Muscle of leg (tissue), 11 donors: ENCODE results near the gene OSBPL9. TPM values are rescaled to one million over a fixed set of nuclear protein-coding genes. Genes with fewer than 3 reads are reported as not detected.

Experiments
- DNase-seq: peaks from one replicate; pipeline ENCODE4 v3.0.0; 2013
- H3K27ac ChIP-seq: one replicate; pipeline ENCODE4 v1.5.1; 2013; ENCODE audit warnings: mild to moderate bottlenecking, low read length, control low read depth
- H3K27me3 ChIP-seq: one replicate; pipeline ENCODE4 v1.6.1; 2013; ENCODE audit warnings: low read length; ENCODE audit not compliant: control insufficient read depth, insufficient read depth
- H3K36me3 ChIP-seq: one replicate; pipeline ENCODE4 v1.6.1; 2013; ENCODE audit warnings: low read length; ENCODE audit not compliant: control insufficient read depth, insufficient read depth
- H3K4me1 ChIP-seq: one replicate; pipeline ENCODE4 v1.6.1; 2013; ENCODE audit warnings: low read length; ENCODE audit not compliant: control insufficient read depth, insufficient read depth
- H3K4me3 ChIP-seq: one replicate; pipeline ENCODE4 v1.5.1; 2013; ENCODE audit warnings: low read length, control low read depth
- H3K9me3 ChIP-seq: replicated peaks from 2 replicates; pipeline ENCODE4 v1.6.1; 2013; ENCODE audit warnings: low read depth, low read length; ENCODE audit not compliant: control insufficient read depth
- WGBS: methylation state at CpG from one replicate; pipeline ENCODE4 v1.1.5; 2013; ENCODE audit warnings: missing lambda C conversion rate; ENCODE audit not compliant: insufficient coverage; 5-methylcytosine and 5-hydroxymethylcytosine counted together
- polyA plus RNA-seq, 8 donors: library from polyadenylated mRNA; unstranded; fragments of 120-200 nt; gene quantifications; one replicate each; pipeline versions ENCODE4 v1.2.1 to v1.2.3, GENCODE V29; 2013; ENCODE audit warnings: inconsistent platforms in 1 of 8, low replicate concordance in 1 of 8; ENCODE audit not compliant: insufficient read length in 8 of 8, insufficient read depth in 1 of 8
- total RNA-seq: library from RNA; stranded (reverse); fragments of 120-200 nt; gene quantifications from one replicate; pipeline ENCODE4 v1.2.4, GENCODE V29; 2013

OSBPL9 gene
- total and polyA plus RNA-seq, 9 donors, result 51.0 to 74.5 (median 61.1) TPM

DNA sequence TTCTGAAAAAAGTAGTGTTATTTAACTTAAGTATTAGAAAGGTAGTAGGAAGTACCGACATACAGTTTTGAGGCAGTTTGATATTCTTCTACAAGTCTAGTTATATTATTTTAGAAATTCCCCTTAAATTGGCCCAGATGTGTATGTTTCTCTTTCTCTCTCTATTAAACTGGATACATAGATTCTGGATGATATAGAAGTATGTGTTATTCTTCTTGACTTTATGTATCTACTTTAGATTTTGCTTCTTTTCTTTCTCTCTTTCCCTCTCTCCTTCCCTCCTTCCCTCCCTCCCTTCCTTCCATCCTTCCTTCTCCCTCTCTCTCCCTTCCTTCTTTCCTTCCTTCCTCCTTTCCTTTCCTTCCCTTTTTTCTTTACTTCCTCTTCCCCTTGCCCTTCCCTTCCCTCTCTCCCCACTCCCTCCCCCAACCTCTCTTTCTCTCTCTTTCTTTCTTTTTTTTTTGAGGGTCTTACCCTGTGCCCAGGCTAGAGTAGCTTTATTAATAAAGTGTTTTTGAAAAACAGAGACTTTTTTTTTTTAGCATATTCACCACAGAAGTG, 124.3 kb downstream of the OSBPL9 start:
- Histone ChIP-seq H3K27ac (no peak overlapping the region), H3K4me1 (no peaks in the 10 kb centered on the region), H3K27me3 (no peaks in the 10 kb centered on the region), H3K9me3 (no peaks in the 10 kb centered on the region), H3K4me3 (no peak overlapping the region), H3K36me3 (no peaks in the 10 kb centered on the region)
- WGBS, result no CpG with 5 or more reads among the region's 1 CpG
- no peak for DNase-seq

DNA sequence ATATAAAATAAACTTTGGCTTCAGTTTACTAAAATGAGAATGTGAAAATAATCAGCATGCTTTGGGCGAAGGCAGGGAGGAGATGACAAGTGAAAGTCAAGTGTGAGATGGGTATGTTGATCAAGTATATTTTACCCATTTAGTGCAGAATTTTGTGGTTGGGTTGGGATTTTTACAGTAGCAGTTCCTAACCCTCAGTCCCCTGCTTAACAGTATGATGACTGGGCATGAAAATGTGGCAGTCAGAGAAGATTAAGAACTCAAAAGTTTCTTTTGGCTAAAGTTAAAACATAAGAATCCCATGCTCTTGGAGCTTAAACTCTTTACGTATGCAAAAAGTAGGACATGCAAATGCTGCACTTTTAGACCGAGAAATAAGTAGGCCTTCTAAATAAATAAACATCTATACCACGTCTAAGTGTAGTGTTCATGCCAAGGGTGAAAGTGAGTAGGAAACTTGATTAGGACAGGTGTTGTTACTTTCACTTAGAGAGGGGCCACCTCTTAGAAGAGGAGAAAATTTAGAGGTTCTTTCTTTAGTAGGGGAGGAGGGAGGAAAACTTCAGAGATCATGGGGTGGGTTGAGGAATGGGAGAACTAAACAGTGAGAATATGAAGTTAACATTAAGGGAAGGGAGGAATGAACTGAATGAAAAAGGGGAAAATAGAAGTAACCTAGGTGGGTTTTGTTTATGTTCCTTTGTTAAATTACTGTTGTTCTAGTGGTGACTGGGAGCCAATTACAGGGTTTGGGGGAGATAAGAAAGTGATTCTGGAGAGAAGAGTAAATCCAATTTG, 127.8 kb downstream of the OSBPL9 start:
- WGBS, result no CpG with 5 or more reads among the region's 4 CpGs

DNA sequence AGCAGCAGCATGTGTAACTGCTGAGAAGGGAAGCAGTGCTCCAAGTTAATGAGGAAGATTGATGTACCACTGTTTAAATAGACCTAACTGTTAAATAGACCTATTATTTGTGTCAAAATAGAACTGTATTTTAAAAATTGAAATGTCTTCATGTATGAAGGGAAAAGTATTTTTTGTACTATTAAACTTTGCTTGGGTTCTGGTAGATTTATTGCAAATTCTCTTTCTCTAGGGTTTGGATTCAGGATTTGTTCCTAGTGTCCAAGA, 128.3 kb downstream of the OSBPL9 start:
- Histone ChIP-seq H3K27ac (no peak overlapping the region), H3K4me1 (no peaks in the 10 kb centered on the region), H3K4me3 (no peak overlapping the region), H3K27me3 (no peaks in the 10 kb centered on the region), H3K36me3 (peaks cover 5% of the 10 kb centered on the region), H3K9me3 (no peaks in the 10 kb centered on the region)
- no peak for DNase-seq

More for the DNA sequence above, 127.8 kb downstream of the OSBPL9 start:
- Histone ChIP-seq H3K9me3 (no peaks in the 10 kb centered on the region), H3K4me1 (no peaks in the 10 kb centered on the region), H3K36me3 (peaks cover 5% of the 10 kb centered on the region), H3K27me3 (no peaks in the 10 kb centered on the region), H3K4me3 (no peak overlapping the region), H3K27ac (no peak overlapping the region)
- no peak for DNase-seq

DNA sequence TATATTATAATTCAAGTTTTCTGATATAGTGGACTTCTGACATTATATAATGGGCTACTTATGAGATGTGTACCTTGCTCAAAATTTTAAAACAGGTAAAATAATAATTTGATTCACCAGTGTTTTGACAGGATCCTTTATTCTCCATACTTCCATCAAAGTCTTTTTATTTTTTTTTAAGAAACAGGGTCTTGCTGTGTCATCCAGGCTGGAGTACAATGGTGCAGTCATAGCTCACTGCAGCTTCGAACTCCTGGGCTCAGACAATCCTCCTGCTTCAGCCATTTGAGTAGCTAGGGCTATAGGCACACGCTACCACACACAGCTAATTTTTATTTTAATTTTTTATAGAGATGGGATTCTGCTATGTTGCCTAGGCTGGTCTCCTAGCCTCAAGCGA, 132.3 kb downstream of the OSBPL9 start:
- H3K9me3 ChIP-seq, result no peaks in the 10 kb centered on the region
- no peak overlapping the region for H3K4me3 ChIP-seq
- no peaks in the 10 kb centered on the region for H3K4me1 ChIP-seq
- H3K36me3 ChIP-seq, result peaks cover 13% of the 10 kb centered on the region
- no peaks in the 10 kb centered on the region for H3K27me3 ChIP-seq
- no CpG with 5 or more reads among the region's 3 CpGs for WGBS
- H3K27ac ChIP-seq, result no peak overlapping the region
- no peak for DNase-seq

DNA sequence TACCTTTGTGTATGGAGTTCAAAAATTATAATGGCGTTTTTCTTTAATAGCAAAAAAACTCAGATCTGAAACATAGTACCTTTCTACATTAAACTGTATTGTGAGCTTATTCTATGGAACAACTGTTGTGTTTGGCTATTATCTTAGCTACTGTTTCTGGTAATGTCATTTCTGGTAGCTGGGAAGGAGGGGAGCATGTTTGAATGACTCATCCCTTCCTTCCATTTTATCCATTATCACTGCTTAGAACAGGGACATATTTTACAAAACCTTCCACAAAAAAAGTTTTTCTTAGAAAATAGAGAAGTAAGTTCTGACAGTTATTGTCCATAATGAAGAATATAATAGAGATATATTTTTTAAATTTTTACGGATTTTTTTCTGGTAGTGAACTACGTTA, 133.3 kb downstream of the OSBPL9 start:
- WGBS, result no CpG with 5 or more reads among the region's 3 CpGs

DNA sequence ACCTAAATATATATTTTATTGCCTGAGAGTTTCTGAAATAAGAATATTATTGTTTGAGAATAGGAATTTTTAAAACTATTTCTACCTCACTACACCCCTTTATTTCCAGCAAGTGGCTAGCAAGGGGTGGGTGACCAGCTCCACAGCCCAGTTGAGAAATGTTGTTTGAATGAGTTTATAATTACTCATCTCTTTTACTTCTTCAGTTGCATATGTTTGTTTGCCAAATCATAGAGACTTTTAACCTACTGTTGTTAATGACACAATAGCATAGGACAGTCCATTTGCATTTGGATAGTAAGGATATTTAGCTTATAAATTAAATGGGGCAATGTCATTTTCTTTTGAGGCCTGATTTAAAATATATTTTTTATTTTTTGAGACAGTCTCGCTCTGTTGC, 133.8 kb downstream of the OSBPL9 start:
- Histone ChIP-seq H3K36me3 (peaks cover 17% of the 10 kb centered on the region), H3K4me1 (no peaks in the 10 kb centered on the region), H3K27ac (no peak overlapping the region), H3K27me3 (no peaks in the 10 kb centered on the region), H3K4me3 (no peak overlapping the region), H3K9me3 (no peaks in the 10 kb centered on the region)
- WGBS, result 86% methylated on average over 1 of the region's 1 CpG
- no peak for DNase-seq

More for the DNA sequence above, 133.3 kb downstream of the OSBPL9 start:
- H3K9me3 ChIP-seq, result no peaks in the 10 kb centered on the region
- DNase-seq, result peak; percentile 79
- H3K27ac ChIP-seq, result no peak overlapping the region
- H3K27me3 ChIP-seq, result no peaks in the 10 kb centered on the region
- H3K4me3 ChIP-seq, result no peak overlapping the region
- H3K4me1 ChIP-seq, result no peaks in the 10 kb centered on the region
- peaks cover 13% of the 10 kb centered on the region for H3K36me3 ChIP-seq

DNA sequence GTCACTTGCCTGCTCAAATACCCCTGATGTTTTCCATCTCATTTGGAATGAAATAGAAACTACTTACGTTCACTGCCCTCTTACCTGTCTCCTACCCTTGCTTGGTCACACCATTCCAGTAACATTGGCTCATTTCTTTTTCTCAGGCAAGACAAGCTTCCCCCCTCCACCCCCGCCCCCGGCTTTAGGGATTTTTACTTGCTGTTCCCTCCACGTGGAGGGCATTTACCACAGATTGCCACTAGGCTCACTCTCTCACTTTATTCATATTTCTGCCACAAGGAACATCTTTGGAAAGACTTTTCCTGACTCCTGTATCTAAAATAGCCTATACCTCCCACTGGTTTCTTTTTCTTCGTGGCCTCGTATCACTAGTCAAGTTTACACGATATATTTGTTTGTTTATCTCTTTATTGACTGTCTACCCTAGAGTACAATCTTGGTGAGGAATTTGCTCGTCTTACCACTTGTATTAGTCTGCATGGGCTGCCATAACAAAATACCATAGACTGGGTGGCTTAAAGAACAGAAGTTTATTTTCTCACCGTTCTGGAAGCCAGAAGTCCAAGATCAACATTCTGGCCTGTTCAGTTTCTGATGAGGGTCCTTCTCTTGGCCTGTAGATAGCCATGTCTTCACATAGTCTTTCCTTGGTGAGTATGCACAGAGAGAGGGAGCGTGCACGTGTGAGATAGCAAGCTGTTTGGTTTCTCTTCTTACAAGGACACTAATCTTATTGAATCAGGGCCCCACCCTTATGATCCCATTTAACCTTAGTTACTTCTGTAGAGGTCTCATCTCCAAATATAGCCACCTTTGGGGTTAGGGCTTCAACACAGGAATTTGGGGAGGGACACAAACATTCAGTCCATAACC, 135.4 kb downstream of the OSBPL9 start:
- Histone ChIP-seq H3K36me3 (peaks cover 17% of the 10 kb centered on the region), H3K4me3 (no peak overlapping the region), H3K27me3 (no peaks in the 10 kb centered on the region), H3K9me3 (no peaks in the 10 kb centered on the region), H3K27ac (no peak overlapping the region), H3K4me1 (no peaks in the 10 kb centered on the region)
- 77% methylated on average over 4 of the region's 11 CpGs for WGBS
- DNase-seq, result no peak

DNA sequence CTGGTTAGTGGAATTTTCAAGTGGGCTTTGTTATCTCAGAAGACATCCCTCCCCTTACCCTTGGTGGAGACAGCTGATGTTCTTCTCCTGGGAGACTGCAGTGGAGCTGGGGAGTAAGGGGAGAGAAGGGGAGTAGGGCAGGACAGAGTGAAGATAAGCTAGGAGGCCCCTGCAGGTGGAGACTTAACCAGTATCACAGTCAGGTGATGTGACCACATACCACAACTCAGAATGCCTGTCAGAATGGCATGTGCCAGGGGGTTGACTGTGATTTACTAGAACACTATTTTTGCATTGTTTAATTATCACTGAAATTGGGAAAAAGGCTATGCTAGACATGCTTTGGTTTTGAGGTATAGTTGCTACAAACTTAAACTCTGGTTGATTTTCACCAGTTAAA, 137.1 kb downstream of the OSBPL9 start:
- H3K4me1 ChIP-seq, result no peaks in the 10 kb centered on the region
- no peak overlapping the region for H3K4me3 ChIP-seq
- H3K36me3 ChIP-seq, result peaks cover 17% of the 10 kb centered on the region
- no peaks in the 10 kb centered on the region for H3K27me3 ChIP-seq
- no peaks in the 10 kb centered on the region for H3K9me3 ChIP-seq
- DNase-seq, result no peak
- H3K27ac ChIP-seq, result no peak overlapping the region

DNA sequence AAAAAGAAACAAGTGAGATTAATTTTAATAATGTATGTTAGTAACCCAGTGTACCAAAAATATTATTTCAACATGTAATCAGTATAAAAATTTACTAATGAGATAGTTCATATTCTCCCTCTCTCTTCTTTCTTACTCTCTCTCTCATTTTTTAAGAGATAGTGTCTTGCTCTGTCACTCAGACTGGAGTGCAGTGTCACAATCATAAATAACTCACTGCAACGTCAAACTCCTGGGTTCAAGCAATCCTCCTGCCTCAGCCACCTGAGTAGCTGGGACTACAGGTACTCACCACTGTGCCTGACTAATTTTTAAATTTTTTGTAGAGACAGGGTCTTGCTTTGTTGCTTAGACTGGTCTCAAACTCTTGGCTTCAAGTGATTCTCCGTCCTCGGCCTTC, 137.8 kb downstream of the OSBPL9 start:
- Histone ChIP-seq H3K27ac (no peak overlapping the region), H3K4me3 (no peak overlapping the region), H3K27me3 (no peaks in the 10 kb centered on the region), H3K9me3 (no peaks in the 10 kb centered on the region), H3K4me1 (no peaks in the 10 kb centered on the region), H3K36me3 (peaks cover 12% of the 10 kb centered on the region)
- 88% methylated on average over 3 of the region's 3 CpGs for WGBS
- no peak for DNase-seq

DNA sequence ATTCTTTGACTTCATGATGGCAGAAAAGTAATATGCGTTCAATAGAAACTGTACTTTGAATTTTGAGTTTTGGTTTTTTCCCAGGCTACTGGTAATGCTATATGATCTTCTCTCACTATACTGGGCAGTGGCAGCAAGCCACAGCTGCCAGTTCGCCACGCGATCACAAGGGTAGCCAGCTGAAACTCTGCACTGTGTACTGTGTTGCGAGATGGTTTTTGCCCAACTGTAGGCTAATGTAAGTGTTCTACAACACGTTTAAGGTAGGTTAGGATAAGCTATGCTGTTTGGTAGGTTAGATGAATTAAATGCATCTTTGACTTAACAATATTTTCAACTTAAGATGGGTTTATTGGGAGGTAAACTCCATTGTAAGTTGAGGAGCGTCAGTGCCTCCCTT, 138.5 kb downstream of the OSBPL9 start:
- WGBS, result 96% methylated on average over 4 of the region's 7 CpGs
- Histone ChIP-seq H3K27me3 (no peaks in the 10 kb centered on the region), H3K36me3 (peaks cover 12% of the 10 kb centered on the region), H3K27ac (no peak overlapping the region), H3K4me3 (no peak overlapping the region), H3K4me1 (no peaks in the 10 kb centered on the region), H3K9me3 (no peaks in the 10 kb centered on the region)
- DNase-seq, result no peak
